ENCODE data around the gene CD82. TPM values are rescaled to one million over a fixed set of nuclear protein-coding genes. Genes with fewer than 3 reads are reported as not detected.

The CD82 gene
- total RNA-seq, 4 donors from 2014 or later: 77.6 to 155 (median 118) TPM

GRCh38 chr11:44597358-44598012 is 32.0 kb downstream of the CD82 start:
- no peak for TF ChIP-seq CTCF (IDR thresholded peaks at IDR 0.05)
- no peak for TF ChIP-seq EP300 (IDR thresholded peaks at IDR 0.05)
- TF ChIP-seq POLR2A (IDR thresholded peaks at IDR 0.05): no peak
- no peak for TF ChIP-seq POLR2AphosphoS5 (IDR thresholded peaks at IDR 0.05)
- no peak for DNase-seq (ENCODE audit: low spot score in 2 of 2)
- Histone ChIP-seq H3K27ac (no peak overlapping the region), H3K4me1 (peaks cover 47% of the 10 kb centered on the region), H3K36me3 (peaks cover 10% of the 10 kb centered on the region), H3K27me3 (no peaks in the 10 kb centered on the region), H3K9me3 (no peaks in the 10 kb centered on the region), H3K4me3 (no peak overlapping the region)
- 100% methylated on average over 2 of the region's 5 CpGs for WGBS

- H3K4me1 ChIP-seq: peaks cover 40% of the 10 kb centered on the region
- H3K27me3 ChIP-seq: no peaks in the 10 kb centered on the region
- WGBS: 100% methylated on average over 1 of the region's 1 CpG
- no peak overlapping the region for H3K4me3 ChIP-seq
- H3K27ac ChIP-seq: no peak overlapping the region
- no peak for DNase-seq (ENCODE audit: low spot score in 2 of 2)
- H3K9me3 ChIP-seq: no peaks in the 10 kb centered on the region
- H3K36me3 ChIP-seq: peaks cover 18% of the 10 kb centered on the region
- no peak for TF ChIP-seq POLR2AphosphoS5 (IDR thresholded peaks at IDR 0.05)
- no peak for TF ChIP-seq EP300 (IDR thresholded peaks at IDR 0.05)
- TF ChIP-seq CTCF (IDR thresholded peaks at IDR 0.05): no peak
- TF ChIP-seq POLR2A (IDR thresholded peaks at IDR 0.05): no peak
These were observed 33.4 kb downstream of the CD82 start for GRCh38 chr11:44598831-44599230.

GRCh38 chr11:44600261-44600660 is 34.8 kb downstream of the CD82 start:
- DNase-seq (ENCODE audit: low spot score in 2 of 2): no peak
- H3K4me1 ChIP-seq: peaks cover 36% of the 10 kb centered on the region
- H3K36me3 ChIP-seq: peaks cover 29% of the 10 kb centered on the region
- H3K4me3 ChIP-seq: no peak overlapping the region
- no peak for TF ChIP-seq POLR2A (IDR thresholded peaks at IDR 0.05)
- TF ChIP-seq EP300 (IDR thresholded peaks at IDR 0.05): no peak
- TF ChIP-seq POLR2AphosphoS5 (IDR thresholded peaks at IDR 0.05): no peak
- TF ChIP-seq CTCF (IDR thresholded peaks at IDR 0.05): no peak
- H3K27me3 ChIP-seq: no peaks in the 10 kb centered on the region
- no peaks in the 10 kb centered on the region for H3K9me3 ChIP-seq
- WGBS: 91% methylated on average over 7 of the region's 7 CpGs
- no peak overlapping the region for H3K27ac ChIP-seq

- TF ChIP-seq POLR2AphosphoS5 (IDR thresholded peaks at IDR 0.05): no peak
- TF ChIP-seq CTCF (IDR thresholded peaks at IDR 0.05): no peak
- peaks cover 31% of the 10 kb centered on the region for H3K4me1 ChIP-seq
- peaks cover 36% of the 10 kb centered on the region for H3K36me3 ChIP-seq
- no peak for DNase-seq (ENCODE audit: low spot score in 2 of 2)
- no peaks in the 10 kb centered on the region for H3K27me3 ChIP-seq
- no peak overlapping the region for H3K4me3 ChIP-seq
- no peaks in the 10 kb centered on the region for H3K9me3 ChIP-seq
- WGBS: 47% methylated on average over 9 of the region's 10 CpGs
- no peak overlapping the region for H3K27ac ChIP-seq
These were observed 35.4 kb downstream of the CD82 start for GRCh38 chr11:44600839-44601383.

- Histone ChIP-seq H3K4me3 (no peak overlapping the region), H3K27ac (no peak overlapping the region), H3K9me3 (no peaks in the 10 kb centered on the region), H3K4me1 (peaks cover 23% of the 10 kb centered on the region), H3K27me3 (no peaks in the 10 kb centered on the region), H3K36me3 (peaks cover 43% of the 10 kb centered on the region)
- TF ChIP-seq POLR2A (IDR thresholded peaks at IDR 0.05) (no peak), EP300 (IDR thresholded peaks at IDR 0.05) (no peak), CTCF (IDR thresholded peaks at IDR 0.05) (no peak), POLR2AphosphoS5 (IDR thresholded peaks at IDR 0.05) (no peak)
- DNase-seq (ENCODE audit: low spot score in 2 of 2): no peak
- WGBS: 79% methylated on average over 8 of the region's 14 CpGs
These were observed 36.3 kb downstream of the CD82 start for GRCh38 chr11:44601471-44602370.
